Neuron (in vitro differentiated cells): Measurements from ENCODE around the gene WNK1.
"Not testable (repeated sequence)": the region's sequence is repeated elsewhere in the genome, so short reads cannot be mapped to it uniquely, and the experiment has no call there.

Source experiments
- H2AFZ ChIP-seq: one replicate; pipeline ENCODE4 v1.6.1; 2013; ENCODE audit warnings: low read depth, mild to moderate bottlenecking, inconsistent platforms, low read length, moderate library complexity
- H3K27me3 ChIP-seq: one replicate; pipeline ENCODE4 v1.6.1; 2013; ENCODE audit warnings: low read length; ENCODE audit not compliant: insufficient read depth
- H3K36me3 ChIP-seq: one replicate; pipeline ENCODE4 v1.6.1; 2013; ENCODE audit warnings: low read length; ENCODE audit not compliant: insufficient read depth
- H3K4me1 ChIP-seq: one replicate; pipeline ENCODE4 v1.6.1; 2013; ENCODE audit warnings: low read length; ENCODE audit not compliant: insufficient read depth
- H3K4me3 ChIP-seq: 2 replicates; pipeline ENCODE4 v1.5.1; 2013; ENCODE audit warnings: mild to moderate bottlenecking, low read length, moderate library complexity
- H3K9me3 ChIP-seq: one replicate; pipeline ENCODE4 v1.6.1; 2013; ENCODE audit warnings: low read length

Gene WNK1

DNA sequence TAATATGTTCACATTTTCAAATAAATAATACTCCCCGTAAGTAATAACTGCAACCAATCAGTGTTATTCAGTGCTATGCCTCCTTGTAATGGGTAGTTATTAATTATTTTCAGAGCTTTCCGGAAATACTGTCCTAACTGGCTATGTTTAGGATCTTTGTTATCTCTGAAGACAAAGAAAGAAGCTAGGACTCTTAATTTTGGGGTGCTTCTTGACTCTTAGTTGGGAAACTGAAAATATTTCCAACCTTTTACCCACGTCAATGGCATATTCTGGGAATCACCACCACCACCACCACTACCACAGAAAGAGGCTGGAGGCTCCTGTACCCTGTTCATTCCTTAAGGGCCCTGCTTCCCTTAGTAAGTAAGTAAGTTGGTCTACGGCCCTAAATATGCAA is 158.0 kb downstream of the WNK1 start:
- H3K4me1 ChIP-seq, result no peaks in the 10 kb centered on the region
- no peaks in the 10 kb centered on the region for H3K27me3 ChIP-seq
- H3K9me3 ChIP-seq, result no peaks in the 10 kb centered on the region
- H3K4me3 ChIP-seq, result no peak overlapping the region
- H2AFZ ChIP-seq, result no peak overlapping the region
- H3K36me3 ChIP-seq, result peaks cover 90% of the 10 kb centered on the region

DNA sequence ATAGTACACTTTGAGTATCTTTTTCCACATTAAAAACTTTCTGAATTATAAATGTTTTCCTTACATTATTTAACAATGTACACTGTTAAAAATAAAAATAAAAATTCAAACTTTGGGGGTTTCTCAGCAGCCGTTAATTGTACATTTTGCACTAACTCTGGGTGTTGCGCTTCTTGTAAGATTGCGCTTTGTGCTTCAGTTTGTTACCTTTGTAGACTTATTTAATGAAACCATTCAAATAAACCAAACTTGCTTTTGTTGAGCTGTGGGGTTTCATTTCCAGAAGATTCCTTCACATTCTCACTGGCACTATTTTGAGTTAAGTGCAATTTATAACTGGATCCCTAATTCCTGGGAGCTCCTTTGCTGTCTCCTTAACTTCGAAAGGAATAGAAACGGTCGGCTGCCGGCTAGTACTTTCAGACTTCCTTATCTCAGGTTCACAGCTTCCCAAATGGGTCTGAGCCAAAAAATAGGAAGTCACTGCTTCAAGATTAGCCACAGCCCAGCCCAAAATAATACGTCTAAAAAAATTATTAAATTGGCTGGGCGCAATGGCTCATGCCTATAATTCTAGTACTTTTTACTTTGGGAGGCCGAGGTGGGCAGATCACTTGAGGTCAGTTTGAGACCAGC is 158.9 kb downstream of the WNK1 start:
- Histone ChIP-seq H3K36me3 (peaks cover 89% of the 10 kb centered on the region), H3K9me3 (no peaks in the 10 kb centered on the region), H3K4me3 (no peak overlapping the region), H2AFZ (no peak overlapping the region), H3K4me1 (no peaks in the 10 kb centered on the region), H3K27me3 (no peaks in the 10 kb centered on the region)

DNA sequence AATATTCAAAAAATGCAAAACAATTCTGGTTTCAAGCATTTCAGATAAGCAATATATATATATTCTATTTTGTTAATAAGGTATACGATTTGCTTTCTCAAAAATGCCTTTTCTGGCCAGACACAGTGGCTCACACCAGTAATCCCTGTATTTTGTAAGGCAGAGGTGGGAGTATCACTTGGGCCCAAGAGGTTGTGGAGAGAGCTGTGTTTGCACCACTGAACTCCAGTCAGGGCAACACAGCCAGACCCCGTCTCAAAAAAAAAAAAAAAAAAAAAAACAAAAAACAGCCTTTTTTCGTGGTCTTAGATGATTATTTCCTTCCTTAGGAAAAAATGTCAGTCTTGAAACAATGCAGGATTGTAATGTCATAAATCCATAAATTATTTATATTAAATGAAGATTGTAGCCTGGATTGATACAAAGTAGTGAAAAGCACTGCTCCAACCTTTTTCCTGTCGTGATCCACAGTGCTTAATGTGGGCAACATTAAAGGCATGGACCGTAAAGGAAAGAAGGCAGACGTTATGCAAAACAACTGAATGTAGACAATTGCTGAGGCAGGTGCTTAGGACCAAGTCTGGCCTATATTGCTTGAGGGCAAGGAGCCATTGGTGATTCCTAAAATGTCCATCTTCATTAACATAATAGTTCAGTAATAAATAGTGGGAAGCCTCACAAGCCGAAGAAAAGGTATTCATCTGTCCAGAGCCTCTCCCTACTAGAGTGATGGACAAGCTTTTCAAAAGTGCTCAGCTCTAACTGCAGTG is 160.3 kb downstream of the WNK1 start:
- Histone ChIP-seq H3K9me3 (no peaks in the 10 kb centered on the region), H3K4me3 (no peak overlapping the region), H2AFZ (no peak overlapping the region), H3K27me3 (no peaks in the 10 kb centered on the region), H3K36me3 (peaks cover 91% of the 10 kb centered on the region), H3K4me1 (no peaks in the 10 kb centered on the region)

DNA sequence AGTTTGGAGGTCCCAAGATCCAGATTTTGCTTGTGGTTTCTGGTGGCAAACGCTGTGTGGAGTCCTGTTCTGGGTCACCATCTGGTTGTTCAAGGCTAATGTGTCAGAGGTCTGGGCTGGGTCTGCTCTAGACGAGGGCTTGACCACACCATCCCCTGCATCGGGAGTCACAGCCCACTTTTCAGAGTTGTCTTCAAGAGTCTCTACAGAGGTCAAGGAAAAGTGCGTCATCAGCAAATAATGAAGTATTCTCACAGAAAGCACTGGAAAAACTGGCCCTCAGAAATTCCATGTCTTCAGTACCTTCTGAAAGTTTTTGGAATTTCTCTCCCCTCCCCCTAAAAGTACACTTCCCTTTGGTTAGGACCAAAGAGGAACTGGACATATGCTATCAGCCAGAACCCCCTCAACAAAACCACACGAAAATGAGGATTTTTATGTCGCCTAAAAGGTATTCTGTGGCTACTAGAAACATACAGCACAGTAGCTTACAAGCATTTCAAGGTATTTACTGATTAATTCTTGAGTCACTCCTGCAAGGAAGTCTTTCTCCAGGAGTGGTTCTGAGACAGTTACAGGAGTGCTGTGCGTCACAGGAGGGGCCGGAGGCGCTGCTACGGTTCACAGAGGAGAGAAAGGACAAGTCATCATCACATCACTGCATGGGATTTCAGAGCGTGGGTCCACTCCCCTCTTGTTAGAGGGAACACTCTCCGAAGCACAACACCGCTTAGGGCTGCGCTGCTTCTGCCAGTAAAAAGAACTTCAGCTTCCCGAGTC is 161.7 kb downstream of the WNK1 start:
- Histone ChIP-seq H2AFZ (no peak overlapping the region), H3K4me3 (no peak overlapping the region), H3K36me3 (peaks cover 91% of the 10 kb centered on the region)

DNA sequence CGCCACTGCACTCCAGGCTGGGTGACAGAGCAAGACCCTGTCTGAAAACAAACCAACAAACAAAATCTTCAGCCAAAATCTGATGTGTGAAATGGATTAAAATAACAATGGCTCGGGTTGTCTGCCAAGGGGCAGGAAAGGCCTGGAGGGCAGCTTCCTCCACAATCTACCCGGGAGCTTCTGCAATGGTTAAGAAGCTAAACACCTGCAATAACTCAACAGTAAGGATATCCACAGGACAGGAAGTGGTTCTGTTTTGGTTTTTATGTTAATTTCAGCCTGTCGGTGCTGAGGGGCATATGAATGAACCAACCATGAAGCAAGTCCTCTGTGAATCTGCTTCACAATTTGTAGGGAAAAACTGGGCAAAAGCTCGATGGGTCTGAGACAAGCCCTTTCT is 162.7 kb downstream of the WNK1 start:
- no peak overlapping the region for H3K4me3 ChIP-seq
- H3K27me3 ChIP-seq, result no peaks in the 10 kb centered on the region
- no peaks in the 10 kb centered on the region for H3K4me1 ChIP-seq
- H3K9me3 ChIP-seq, result no peaks in the 10 kb centered on the region
- no peak overlapping the region for H2AFZ ChIP-seq
- H3K36me3 ChIP-seq, result peaks cover 84% of the 10 kb centered on the region

More for the DNA sequence above, 161.7 kb downstream of the WNK1 start:
- no peaks in the 10 kb centered on the region for H3K27me3 ChIP-seq
- no peaks in the 10 kb centered on the region for H3K4me1 ChIP-seq
- H3K9me3 ChIP-seq, result no peaks in the 10 kb centered on the region

DNA sequence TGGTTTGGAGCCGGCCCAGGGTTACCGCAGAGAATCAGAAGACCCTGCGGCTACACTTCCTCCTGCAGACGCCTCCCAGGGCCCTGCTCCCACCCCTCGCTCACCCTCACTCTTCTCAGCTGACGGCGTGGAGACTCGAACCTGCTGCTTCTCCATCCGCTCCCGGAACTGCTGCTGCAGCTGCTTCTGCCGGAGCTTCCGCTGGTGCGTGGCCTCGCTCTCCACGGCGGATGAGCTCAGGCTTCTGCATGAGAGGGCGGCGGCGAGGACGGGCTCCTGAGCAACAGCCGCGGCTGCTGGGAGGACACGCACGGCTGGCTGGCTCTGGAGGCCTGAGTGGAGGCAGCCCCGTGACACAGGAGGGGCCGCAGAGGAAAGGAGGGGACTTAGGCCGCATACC is 163.9 kb downstream of the WNK1 start:
- no peak overlapping the region for H2AFZ ChIP-seq
- H3K4me3 ChIP-seq, result no peak overlapping the region
- no peaks in the 10 kb centered on the region for H3K4me1 ChIP-seq
- no peaks in the 10 kb centered on the region for H3K9me3 ChIP-seq
- peaks cover 82% of the 10 kb centered on the region for H3K36me3 ChIP-seq
- no peaks in the 10 kb centered on the region for H3K27me3 ChIP-seq

DNA sequence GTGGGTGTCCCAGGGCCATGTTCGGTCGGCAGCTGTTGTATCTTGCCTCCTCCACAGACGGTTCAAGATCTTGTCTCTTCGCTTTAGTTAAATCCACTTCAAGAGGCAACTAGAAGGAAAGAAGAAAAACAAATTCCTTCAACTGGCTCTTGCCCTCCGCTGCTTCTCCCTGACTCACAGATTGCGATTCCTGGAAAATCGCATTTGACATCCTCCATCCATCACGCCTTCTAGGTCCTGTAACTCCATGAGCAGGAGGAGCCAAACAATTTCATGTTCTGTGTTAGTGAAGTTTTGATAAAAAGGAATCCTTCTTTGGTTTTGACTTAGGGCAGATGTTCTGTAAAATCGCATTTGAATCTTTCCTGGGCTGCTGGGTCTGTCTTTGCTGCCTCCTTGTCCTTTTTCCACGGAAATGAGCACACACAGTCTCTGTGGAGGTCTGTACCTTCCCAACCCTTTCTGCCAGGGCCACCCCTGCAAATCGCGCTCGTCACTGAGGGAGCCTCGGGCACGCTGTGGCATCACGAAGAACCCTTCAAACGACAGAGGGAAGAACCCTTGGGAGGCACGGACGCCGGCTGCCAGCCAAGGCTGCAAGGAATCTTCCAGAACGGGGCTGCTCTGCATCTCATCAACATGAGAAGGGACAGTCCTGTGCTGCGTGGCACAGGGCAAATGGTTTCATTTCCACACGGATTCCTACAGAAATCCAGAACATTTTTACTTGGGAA is 164.5 kb downstream of the WNK1 start:
- no peaks in the 10 kb centered on the region for H3K27me3 ChIP-seq
- no peak overlapping the region for H3K4me3 ChIP-seq
- H3K4me1 ChIP-seq, result no peaks in the 10 kb centered on the region
- peaks cover 78% of the 10 kb centered on the region for H3K36me3 ChIP-seq
- H2AFZ ChIP-seq, result no peak overlapping the region
- no peaks in the 10 kb centered on the region for H3K9me3 ChIP-seq

DNA sequence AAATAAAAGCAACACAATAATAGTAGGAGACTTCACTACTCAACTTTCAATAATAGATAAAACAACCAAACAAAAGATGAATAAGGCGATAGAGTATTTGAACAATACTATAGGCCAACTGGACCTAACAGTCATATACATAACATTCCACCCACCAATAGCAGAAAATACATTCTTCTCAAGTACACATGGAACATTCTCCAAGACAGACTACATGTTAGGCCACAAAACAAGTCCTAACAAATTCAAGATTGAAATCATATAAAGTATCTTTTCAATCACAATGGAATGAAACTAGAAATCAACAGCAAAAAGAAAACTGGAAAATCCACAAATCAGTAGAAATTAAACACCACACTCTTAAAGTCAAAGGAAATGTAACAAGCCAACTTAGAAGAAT is 168.3 kb downstream of the WNK1 start:
- no peaks in the 10 kb centered on the region for H3K9me3 ChIP-seq
- no peaks in the 10 kb centered on the region for H3K4me1 ChIP-seq
- no peaks in the 10 kb centered on the region for H3K27me3 ChIP-seq
- H3K4me3 ChIP-seq, result no peak overlapping the region
- peaks cover 58% of the 10 kb centered on the region for H3K36me3 ChIP-seq
- H2AFZ ChIP-seq, result no peak overlapping the region

DNA sequence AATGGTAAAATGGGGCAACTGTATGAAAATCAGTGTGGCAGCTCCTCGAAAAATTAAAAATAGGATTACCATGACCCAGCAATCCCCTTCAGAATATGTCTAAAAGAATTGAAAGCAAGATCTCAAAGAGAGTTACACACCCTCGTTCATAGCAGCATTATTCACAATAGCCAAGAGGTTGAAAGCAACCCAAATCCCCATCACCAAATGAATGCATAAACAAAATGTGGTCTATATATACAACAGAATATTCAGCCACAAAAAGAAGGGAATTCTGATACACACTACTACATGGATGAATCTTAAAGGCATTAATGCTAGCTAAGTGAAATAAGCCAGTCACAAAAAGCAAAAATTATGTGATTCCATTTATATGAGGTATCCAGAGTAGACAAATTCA is 169.9 kb downstream of the WNK1 start:
- Histone ChIP-seq H3K36me3 (peaks cover 56% of the 10 kb centered on the region), H3K9me3 (no peaks in the 10 kb centered on the region), H2AFZ (no peak overlapping the region), H3K27me3 (no peaks in the 10 kb centered on the region), H3K4me1 (no peaks in the 10 kb centered on the region), H3K4me3 (no peak overlapping the region)

DNA sequence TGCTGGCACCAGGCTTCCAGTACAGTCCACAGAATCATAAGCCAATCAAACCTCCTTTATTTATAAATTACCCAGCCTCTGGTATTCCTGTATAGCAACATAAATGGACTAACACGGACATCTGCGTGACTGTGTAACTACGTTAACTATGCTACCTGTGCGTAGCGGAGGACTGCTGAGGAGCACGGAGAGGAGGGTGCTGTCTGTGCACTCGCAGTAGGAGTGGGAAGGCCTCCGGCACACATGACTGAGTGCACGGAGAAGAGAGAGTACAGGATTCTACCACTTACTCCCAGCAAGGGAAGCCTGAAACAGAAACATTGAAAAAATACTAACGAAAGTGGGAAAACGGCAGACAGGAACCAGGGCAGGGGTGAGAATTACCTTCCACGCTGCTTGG is 174.3 kb downstream of the WNK1 start:
- no peaks in the 10 kb centered on the region for H3K9me3 ChIP-seq
- H2AFZ ChIP-seq, result no peak overlapping the region
- no peaks in the 10 kb centered on the region for H3K4me1 ChIP-seq
- no peak overlapping the region for H3K4me3 ChIP-seq
- H3K36me3 ChIP-seq, result peaks cover 64% of the 10 kb centered on the region
- H3K27me3 ChIP-seq, result no peaks in the 10 kb centered on the region

DNA sequence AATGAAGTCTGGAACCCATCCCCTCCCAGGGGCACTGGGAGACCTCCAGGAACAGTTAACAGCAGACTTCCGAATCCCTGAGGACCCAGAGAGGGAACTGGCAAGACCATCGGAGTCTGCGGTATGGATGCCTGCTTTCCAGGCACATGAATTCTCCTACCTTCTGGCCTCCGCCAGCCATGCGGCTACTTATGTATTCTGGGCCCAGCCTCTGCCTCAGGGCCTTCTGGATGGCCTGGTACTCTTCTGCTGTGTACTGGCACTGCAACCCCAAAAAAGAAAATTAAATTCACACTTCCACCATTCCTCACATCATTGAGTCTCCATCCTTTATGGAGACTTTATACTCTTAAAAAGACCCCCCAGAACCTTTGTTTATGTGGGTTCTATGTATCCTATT is 178.7 kb downstream of the WNK1 start:
- Histone ChIP-seq H3K27me3 (no peaks in the 10 kb centered on the region), H3K36me3 (peaks cover 48% of the 10 kb centered on the region), H3K4me1 (no peaks in the 10 kb centered on the region), H3K4me3 (no peak overlapping the region), H3K9me3 (no peaks in the 10 kb centered on the region), H2AFZ (no peak overlapping the region)

DNA sequence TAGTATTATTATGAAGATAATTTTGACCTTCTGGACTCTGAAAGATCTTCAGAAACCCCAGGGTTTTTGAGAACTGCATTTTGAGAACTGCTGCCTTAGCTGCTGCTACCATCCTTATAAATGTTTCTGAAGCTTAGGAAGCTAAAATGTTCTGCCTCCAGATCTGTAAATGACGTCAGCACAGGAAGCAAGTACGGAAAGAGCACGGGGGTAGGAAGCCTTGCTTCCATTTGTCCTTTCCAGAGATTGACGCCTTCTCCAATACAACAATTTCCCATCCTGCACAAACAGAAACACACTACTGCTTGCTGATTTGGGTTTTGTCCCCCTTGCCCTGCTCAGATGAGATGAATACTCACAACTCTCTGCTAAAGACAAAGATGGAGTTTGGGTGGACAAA is 179.2 kb downstream of the WNK1 start:
- no peaks in the 10 kb centered on the region for H3K27me3 ChIP-seq
- H3K4me3 ChIP-seq, result no peak overlapping the region
- H3K4me1 ChIP-seq, result no peaks in the 10 kb centered on the region
- H2AFZ ChIP-seq, result no peak overlapping the region
- H3K36me3 ChIP-seq, result peaks cover 45% of the 10 kb centered on the region
- no peaks in the 10 kb centered on the region for H3K9me3 ChIP-seq

DNA sequence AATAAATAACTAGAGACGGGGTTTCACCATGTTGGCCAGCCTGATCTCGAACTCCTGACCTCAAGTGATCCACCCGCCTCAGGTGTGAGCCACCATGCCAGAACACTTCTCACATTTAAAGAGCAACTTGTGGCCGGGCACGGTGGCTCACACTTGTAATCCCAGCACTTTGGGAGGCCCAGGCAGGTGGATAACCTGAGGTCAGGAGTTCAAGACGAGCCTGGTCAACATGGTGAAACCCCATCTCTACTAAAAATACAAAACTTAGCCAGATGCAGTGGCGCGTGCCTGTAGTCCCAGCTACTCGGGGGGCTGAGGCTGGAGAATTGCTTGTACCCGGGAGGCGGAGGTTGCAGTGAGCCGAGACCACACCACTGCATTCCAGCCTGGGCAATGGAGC is 183.5 kb downstream of the WNK1 start:
- not testable (repeated sequence) for H3K4me1 ChIP-seq, H3K9me3 ChIP-seq, H3K27me3 ChIP-seq, H2AFZ ChIP-seq, H3K4me3 ChIP-seq
- H3K36me3 ChIP-seq, result peaks cover 18% of the 10 kb centered on the region
